H9 (cell line): ENCODE results near the gene MFSD11. TPM values are rescaled to one million over a fixed set of nuclear protein-coding genes. Genes with fewer than 3 reads are reported as not detected.

Experiments used
- DNase-seq: peaks from one replicate; pipeline ENCODE4 v3.0.0-alpha.2; 2017
- H2AFZ ChIP-seq: one replicate; pipeline ENCODE4 v1.6.1; 2013; ENCODE audit warnings: mild to moderate bottlenecking, low read length, control low read depth, moderate library complexity
- H2AK5ac ChIP-seq: 2 replicates; pipeline ENCODE4 v1.6.1; 2013; ENCODE audit warnings: low read length, control low read depth, mixed read lengths; ENCODE audit not compliant: insufficient read length
- H2BK120ac ChIP-seq: one replicate; pipeline ENCODE4 v1.6.1; 2013; ENCODE audit warnings: low read depth, mild to moderate bottlenecking, low read length, control low read depth, inconsistent platforms; ENCODE audit not compliant: poor library complexity, severe bottlenecking
- H2BK12ac ChIP-seq: 2 replicates; pipeline ENCODE4 v1.6.1; 2013; ENCODE audit warnings: low read length, control low read depth, mixed read lengths, low read depth; ENCODE audit not compliant: insufficient read length
- H2BK15ac ChIP-seq: 2 replicates; pipeline ENCODE4 v1.6.1; 2013; ENCODE audit warnings: low read depth, low read length, control low read depth
- H2BK20ac ChIP-seq: one replicate; pipeline ENCODE4 v1.6.1; 2013; ENCODE audit warnings: low read depth, mild to moderate bottlenecking, low read length, control low read depth, inconsistent platforms; ENCODE audit not compliant: poor library complexity, severe bottlenecking
- H2BK5ac ChIP-seq: 2 replicates; pipeline ENCODE4 v1.6.1; 2013; ENCODE audit warnings: low read length, control low read depth, mixed read lengths; ENCODE audit not compliant: insufficient read length
- H3K14ac ChIP-seq: 2 replicates; pipeline ENCODE4 v1.6.1; 2013; ENCODE audit warnings: low read length, control low read depth; ENCODE audit not compliant: insufficient read depth
- H3K18ac ChIP-seq: 2 replicates; pipeline ENCODE4 v1.6.1; 2013; ENCODE audit warnings: low read depth, mild to moderate bottlenecking, mixed read lengths, low read length, control low read depth; ENCODE audit not compliant: insufficient read length
- H3K23ac ChIP-seq: 2 replicates; pipeline ENCODE4 v1.6.1; 2013; ENCODE audit warnings: low read length, control low read depth, mixed read lengths, low read depth; ENCODE audit not compliant: insufficient read length
- H3K23me2 ChIP-seq: 2 replicates; pipeline ENCODE4 v1.6.1; 2013; ENCODE audit warnings: low read depth, mild to moderate bottlenecking, mixed read lengths, low read length, control low read depth; ENCODE audit not compliant: insufficient read length, poor library complexity, severe bottlenecking
- H3K27ac ChIP-seq: 2 replicates; pipeline ENCODE4 v1.5.1; 2013; ENCODE audit warnings: low read length, control low read depth, mixed read lengths, low read depth; ENCODE audit not compliant: insufficient read length
- H3K27me3 ChIP-seq: 2 replicates; pipeline ENCODE4 v1.6.1; 2013; ENCODE audit warnings: low read length, control low read depth, inconsistent platforms; ENCODE audit not compliant: insufficient read depth
- H3K4ac ChIP-seq: 2 replicates; pipeline ENCODE4 v1.6.1; 2013; ENCODE audit warnings: low read depth, mild to moderate bottlenecking, control low read depth, inconsistent platforms, low read length, moderate library complexity
- H3K4me1 ChIP-seq: 2 replicates; pipeline ENCODE4 v1.6.1; 2013; ENCODE audit warnings: low read length, control low read depth, inconsistent platforms; ENCODE audit not compliant: insufficient read depth
- H3K4me2 ChIP-seq: 2 replicates; pipeline ENCODE4 v1.6.1; 2013; ENCODE audit warnings: low read length, control low read depth, mixed read lengths; ENCODE audit not compliant: insufficient read length, insufficient read depth
- H3K56ac ChIP-seq: 2 replicates; pipeline ENCODE4 v1.6.1; 2013; ENCODE audit warnings: low read depth, mild to moderate bottlenecking, mixed read lengths, low read length, control low read depth; ENCODE audit not compliant: insufficient read length
- H3K79me1 ChIP-seq: 2 replicates; pipeline ENCODE4 v1.6.1; 2013; ENCODE audit warnings: low read depth, mild to moderate bottlenecking, moderate library complexity, low read length, control low read depth, inconsistent platforms; ENCODE audit not compliant: insufficient read depth, poor library complexity, severe bottlenecking
- H3K79me2 ChIP-seq: 2 replicates; pipeline ENCODE4 v1.6.1; 2013; ENCODE audit warnings: low read length, control low read depth, inconsistent platforms; ENCODE audit not compliant: insufficient read depth
- H3K9ac ChIP-seq: 2 replicates; pipeline ENCODE4 v1.6.1; 2013; ENCODE audit warnings: low read length, control low read depth, mixed read lengths; ENCODE audit not compliant: insufficient read length; ENCODE audit errors: extremely low read depth
- H3K9me3 ChIP-seq: one replicate; pipeline ENCODE4 v1.6.1; 2013; ENCODE audit warnings: low read depth, low read length, inconsistent platforms; ENCODE audit not compliant: control insufficient read depth
- H3T11ph ChIP-seq: one replicate; pipeline ENCODE4 v1.6.1; 2013; ENCODE audit warnings: mild to moderate bottlenecking, low read length, control low read depth, inconsistent platforms
- H4K20me1 ChIP-seq: one replicate; pipeline ENCODE4 v1.6.1; 2013; ENCODE audit not compliant: control insufficient read depth, insufficient read length, insufficient read depth
- H4K5ac ChIP-seq: 2 replicates; pipeline ENCODE4 v1.6.1; 2013; ENCODE audit warnings: low read depth, mild to moderate bottlenecking, mixed read lengths, low read length, control low read depth; ENCODE audit not compliant: insufficient read length
- H4K8ac ChIP-seq: replicated peaks from 2 replicates; pipeline ENCODE4 v1.6.1; 2013; ENCODE audit warnings: low read length, control low read depth, mixed read lengths, low read depth; ENCODE audit not compliant: insufficient read length
- H4K91ac ChIP-seq: 2 replicates; pipeline ENCODE4 v1.6.1; 2013; ENCODE audit warnings: low read depth, mild to moderate bottlenecking, moderate library complexity, mixed read lengths, low read length, control low read depth; ENCODE audit not compliant: insufficient read length
- H3K27ac Mint-ChIP-seq, 3 experiments: 2 replicates in 2 of 3; 3 replicates in 1 of 3; pipeline ENCODE4 v1.8.0; 2020 to 2021; ENCODE audit warnings: mixed read lengths in 3 of 3, mild to moderate bottlenecking in 1 of 3, moderate library complexity in 1 of 3
- H3K27me3 Mint-ChIP-seq: 2 replicates; pipeline ENCODE4 v1.8.0; 2021; ENCODE audit warnings: low read depth, mild to moderate bottlenecking, moderate library complexity, mixed read lengths
- H3K36me3 Mint-ChIP-seq, 3 experiments: 2 replicates in 2 of 3; 3 replicates in 1 of 3; pipeline ENCODE4 v1.8.0; 2020 to 2021; ENCODE audit warnings: low read depth in 3 of 3, mixed read lengths in 3 of 3; ENCODE audit not compliant: insufficient read depth in 1 of 3
- H3K4me1 Mint-ChIP-seq, 2 experiments: 2 replicates each; pipeline ENCODE4 v1.8.0; 2020; ENCODE audit warnings: mixed read lengths in 2 of 2
- H3K4me3 Mint-ChIP-seq, 2 experiments: 2 replicates in 1 of 2; 3 replicates in 1 of 2; pipeline ENCODE4 v1.8.0; 2020 to 2021; ENCODE audit warnings: mild to moderate bottlenecking in 2 of 2, mixed read lengths in 2 of 2, moderate library complexity in 1 of 2
- H3K9me3 Mint-ChIP-seq, 2 experiments: 2 replicates in 1 of 2; 3 replicates in 1 of 2; pipeline ENCODE4 v1.8.0; 2020; ENCODE audit warnings: mild to moderate bottlenecking in 2 of 2, mixed read lengths in 2 of 2, moderate library complexity in 1 of 2
- CTCF ChIP-seq: fragments of 200-600 bp; sonication (generic); conservative IDR thresholded peaks from 3 replicates; pipeline ENCODE4 v1.8.0; 2021; ENCODE audit warnings: antibody characterized with exemption, mild to moderate bottlenecking
- WGBS: extraction: QIAGEN DNeasy Blood & Tissue Kit; methylation state at CpG from one replicate; pipeline ENCODE4 v1.1.7; 2013; ENCODE audit warnings: missing lambda C conversion rate, low lambda C conversion rate, mixed read lengths; ENCODE audit not compliant: insufficient read length; ENCODE audit errors: extremely low coverage; 5-methylcytosine and 5-hydroxymethylcytosine counted together
- total RNA-seq: library from RNA; stranded (reverse); gene quantifications from 2 replicates; pipeline ENCODE4 v1.2.1, GENCODE V29; 2021

Gene MFSD11
- total RNA-seq, 1 experiment from 2014 or later: 19.9 TPM

- Histone ChIP-seq H2BK20ac (no peak overlapping the region), H3K9ac (no peak overlapping the region), H3K56ac (no peak overlapping the region), H2BK120ac (no peak overlapping the region), H3K79me1 (no peaks in the 10 kb centered on the region), H3K27ac (no peak overlapping the region), H2BK12ac (no peak overlapping the region), H4K5ac (no peak overlapping the region), H3K9me3 (no peaks in the 10 kb centered on the region), H3K23ac (no peak overlapping the region), H3K14ac (no peak overlapping the region), H4K8ac (no peak overlapping the region), H2BK15ac (no peak overlapping the region), H3K23me2 (no peaks in the 10 kb centered on the region), H4K91ac (no peak overlapping the region), H4K20me1 (no peaks in the 10 kb centered on the region), H3K79me2 (peaks cover 12% of the 10 kb centered on the region; the same call in 1 of the 2 replicates), H3K27me3 (no peaks in the 10 kb centered on the region), H3K18ac (no peak overlapping the region), H2BK5ac (no peak overlapping the region), H2AFZ (no peak overlapping the region), H2AK5ac (no peak overlapping the region), H3T11ph (no peak overlapping the region), H3K4ac (no peak overlapping the region), H3K4me1 (no peaks in the 10 kb centered on the region), H3K4me2 (no peak overlapping the region)
- Mint-ChIP-seq H3K4me3 (no peak overlapping the region), H3K9me3 (peaks cover 3 to 7% of the 10 kb centered on the region in 2 experiments; a peak in 2 of 5 replicates), H3K36me3 (peaks cover 20 to 50% (median 32%) of the 10 kb centered on the region in 3 experiments), H3K27ac (no peak overlapping the region), H3K27me3 (peaks cover 2% of the 10 kb centered on the region; the same call in 1 of the 2 replicates), H3K4me1 (peaks cover 12 to 14% of the 10 kb centered on the region in 2 experiments)
- no CpG with 5 or more reads among the region's 5 CpGs for WGBS
- TF ChIP-seq CTCF: no peak
- no peak for DNase-seq
Observed at GRCh38 chr17:76740329-76741118, 2.6 kb downstream of the MFSD11 start.
